GM18951 (cell line): ENCODE measurements around the gene WDR81.

Source experiments
- POLR2A ChIP-seq: IDR thresholded peaks from 4 replicates; pipeline ENCODE4 v1.6.1; 2011; ENCODE audit warnings: mild to moderate bottlenecking; ENCODE audit not compliant: insufficient read length, insufficient read depth; ENCODE audit errors: extremely low read depth
- in situ Hi-C: fragments of 300-500 bp; cut with MboI; formaldehyde crosslinking; loops from one replicate; pipeline ENCODE4 v1.12.0; 2022; ENCODE audit warnings: low sequenced_read_pairs, mixed read lengths, inconsistent platforms; ENCODE audit not compliant: unreplicated experiment

The WDR81 gene

GRCh38 chr17:1714980-1715802 is 9.3 kb upstream of the WDR81 start:
- TF ChIP-seq POLR2A = no peak
- in situ Hi-C loops = loop anchor here (25.0 kb wide), 1 partner anchor 322 kb away; the partner anchor contains the start of genes DPH1, OVCA2 and RTN4RL1

- in situ Hi-C loops = loop anchor here (25.0 kb wide), 1 partner anchor 322 kb away; the partner anchor contains the start of genes DPH1, OVCA2 and RTN4RL1
- TF ChIP-seq POLR2A = no peak
These were observed 8.8 kb upstream of the WDR81 start for GRCh38 chr17:1715803-1716075.

- in situ Hi-C loops = loop anchor here (25.0 kb wide), 1 partner anchor 321 kb away; the partner anchor contains the start of genes DPH1, OVCA2 and RTN4RL1
- TF ChIP-seq POLR2A = peak; percentile 90
These were observed 8.2 kb upstream of the WDR81 start for GRCh38 chr17:1716076-1716911.

GRCh38 chr17:1716912-1717695 is 7.4 kb upstream of the WDR81 start:
- TF ChIP-seq POLR2A = peak; percentile 59
- in situ Hi-C loops = loop anchor here (25.0 kb wide), 1 partner anchor 320 kb away; the partner anchor contains the start of genes DPH1, OVCA2 and RTN4RL1

GRCh38 chr17:1718362-1719165 is 5.9 kb upstream of the WDR81 start:
- no peak for TF ChIP-seq POLR2A
- in situ Hi-C loops = loop anchor here (25.0 kb wide), 1 partner anchor 319 kb away; the partner anchor contains the start of genes DPH1, OVCA2 and RTN4RL1

GRCh38 chr17:1720856-1721386 is 3.6 kb upstream of the WDR81 start:
- TF ChIP-seq POLR2A = no peak
- in situ Hi-C loops = loop anchor here (25.0 kb wide), 1 partner anchor 316 kb away; the partner anchor contains the start of genes DPH1, OVCA2 and RTN4RL1

GRCh38 chr17:1722022-1722421 is 2.5 kb upstream of the WDR81 start:
- in situ Hi-C loops = loop anchor here (25.0 kb wide), 1 partner anchor 315 kb away; the partner anchor contains the start of genes DPH1, OVCA2 and RTN4RL1

GRCh38 chr17:1724869-1725641 is 551 bp downstream of the WDR81 start:
- in situ Hi-C loops = loop anchor here (25.0 kb wide), 1 partner anchor 312 kb away; the partner anchor contains the start of genes DPH1, OVCA2 and RTN4RL1

GRCh38 chr17:1725642-1726511 is 1.4 kb downstream of the WDR81 start:
- in situ Hi-C loops = no loop called here
- TF ChIP-seq POLR2A = no peak

More at GRCh38 chr17:1724869-1725641, 551 bp downstream of the WDR81 start:
- TF ChIP-seq POLR2A = no peak

- in situ Hi-C loops = no loop called here
- TF ChIP-seq POLR2A = no peak
These were observed 2.2 kb downstream of the WDR81 start for GRCh38 chr17:1726626-1727257.
